ENCODE data around the gene AKT3. TPM values are rescaled to one million over a fixed set of nuclear protein-coding genes. Genes with fewer than 3 reads are reported as not detected.

The AKT3 gene
- total RNA-seq, 2 experiments from 2014 or later: 33.3 to 34.7 TPM

- Mint-ChIP-seq H3K27me3 (no peaks in the 10 kb centered on the region), H3K36me3 (peaks cover 37% of the 10 kb centered on the region), H3K9me3 (no peaks in the 10 kb centered on the region), H3K4me1 (ENCODE audit: low read depth) (peaks cover 2% of the 10 kb centered on the region), H3K27ac (no peak overlapping the region), H3K4me3 (no peak overlapping the region)
- ChIA-PET POLR2A (no interaction called here), CTCF (no interaction called here)
- intact Hi-C loops (cut with micrococcal nuclease): loop anchor here (10.0 kb wide), 1 partner anchor 237 kb away; no protein-coding TSS in a partner anchor
- DNase-seq: no peak
These were observed 342.3 kb downstream of the AKT3 start for GRCh38 chr1:243507672-243508302.

GRCh38 chr1:243507001-243507671 lies 342.9 kb downstream of the AKT3 start:
- no peak for DNase-seq
- Mint-ChIP-seq H3K36me3 (peaks cover 33% of the 10 kb centered on the region), H3K9me3 (no peaks in the 10 kb centered on the region), H3K4me3 (no peak overlapping the region), H3K27me3 (no peaks in the 10 kb centered on the region), H3K4me1 (ENCODE audit: low read depth) (peaks cover 2% of the 10 kb centered on the region), H3K27ac (no peak overlapping the region)
- intact Hi-C loops (cut with micrococcal nuclease): loop anchor here (10.0 kb wide), 1 partner anchor 238 kb away; no protein-coding TSS in a partner anchor
- CTCF ChIA-PET: no interaction called here
- POLR2A ChIA-PET: no interaction called here

- H3K4me3 Mint-ChIP-seq: no peak overlapping the region
- CTCF ChIA-PET: no interaction called here
- H3K27ac Mint-ChIP-seq: no peak overlapping the region
- DNase-seq: no peak
- H3K4me1 Mint-ChIP-seq (ENCODE audit: low read depth): peaks cover 2% of the 10 kb centered on the region
- POLR2A ChIA-PET: no interaction called here
- intact Hi-C loops (cut with micrococcal nuclease): loop anchor here (10.0 kb wide), 1 partner anchor 239 kb away; no protein-coding TSS in a partner anchor
- no peaks in the 10 kb centered on the region for H3K27me3 Mint-ChIP-seq
- peaks cover 26% of the 10 kb centered on the region for H3K36me3 Mint-ChIP-seq
- no peaks in the 10 kb centered on the region for H3K9me3 Mint-ChIP-seq
These were observed 343.9 kb downstream of the AKT3 start for GRCh38 chr1:243505986-243506689.

- Mint-ChIP-seq H3K9me3 (no peaks in the 10 kb centered on the region), H3K4me1 (ENCODE audit: low read depth) (no peaks in the 10 kb centered on the region), H3K36me3 (peaks cover 22% of the 10 kb centered on the region), H3K4me3 (no peak overlapping the region), H3K27me3 (no peaks in the 10 kb centered on the region), H3K27ac (no peak overlapping the region)
- ChIA-PET CTCF (interaction anchor here (1.4 kb wide), 1 partner anchor 159 kb away, joined by 4 read pairs; no protein-coding TSS in a partner anchor), POLR2A (no interaction called here)
- no peak for DNase-seq
- intact Hi-C loops (cut with micrococcal nuclease): loop anchor here (10.0 kb wide), 1 partner anchor 242 kb away; no protein-coding TSS in a partner anchor
These were observed 346.9 kb downstream of the AKT3 start for GRCh38 chr1:243503155-243503554.

- DNase-seq: no peak
- H3K4me3 Mint-ChIP-seq: no peak overlapping the region
- H3K9me3 Mint-ChIP-seq: no peaks in the 10 kb centered on the region
- ChIA-PET POLR2A (no interaction called here), CTCF (interaction anchor here (0.6 kb wide), 1 partner anchor 672 kb away, joined by 3 read pairs; no protein-coding TSS in a partner anchor)
- H3K27me3 Mint-ChIP-seq: no peaks in the 10 kb centered on the region
- intact Hi-C loops (cut with micrococcal nuclease): loop anchor here (10.0 kb wide), 1 partner anchor 244 kb away; no protein-coding TSS in a partner anchor
- no peaks in the 10 kb centered on the region for H3K4me1 Mint-ChIP-seq (ENCODE audit: low read depth)
- peaks cover 22% of the 10 kb centered on the region for H3K36me3 Mint-ChIP-seq
- H3K27ac Mint-ChIP-seq: no peak overlapping the region
These were observed 349.0 kb downstream of the AKT3 start for GRCh38 chr1:243501002-243501401.

GRCh38 chr1:243500512-243500911 lies 349.5 kb downstream of the AKT3 start:
- POLR2A ChIA-PET: no interaction called here
- Mint-ChIP-seq H3K27me3 (no peaks in the 10 kb centered on the region), H3K4me3 (no peak overlapping the region), H3K9me3 (no peaks in the 10 kb centered on the region), H3K4me1 (ENCODE audit: low read depth) (no peaks in the 10 kb centered on the region), H3K27ac (no peak overlapping the region), H3K36me3 (peaks cover 22% of the 10 kb centered on the region)
- no peak for DNase-seq
- CTCF ChIA-PET: interaction anchor here (0.6 kb wide), 1 partner anchor 672 kb away, joined by 3 read pairs; no protein-coding TSS in a partner anchor
- intact Hi-C loops (cut with micrococcal nuclease): loop anchor here (10.0 kb wide), 1 partner anchor 244 kb away; no protein-coding TSS in a partner anchor

GRCh38 chr1:243499711-243500110 lies 350.3 kb downstream of the AKT3 start:
- POLR2A ChIA-PET: no interaction called here
- H3K4me1 Mint-ChIP-seq (ENCODE audit: low read depth): no peaks in the 10 kb centered on the region
- peaks cover 17% of the 10 kb centered on the region for H3K36me3 Mint-ChIP-seq
- no peak overlapping the region for H3K4me3 Mint-ChIP-seq
- H3K9me3 Mint-ChIP-seq: no peaks in the 10 kb centered on the region
- DNase-seq: no peak
- H3K27ac Mint-ChIP-seq: no peak overlapping the region
- CTCF ChIA-PET: no interaction called here
- intact Hi-C loops (cut with micrococcal nuclease): loop anchor here (10.0 kb wide), 1 partner anchor 245 kb away; no protein-coding TSS in a partner anchor
- H3K27me3 Mint-ChIP-seq: no peaks in the 10 kb centered on the region

- H3K27me3 Mint-ChIP-seq: no peaks in the 10 kb centered on the region
- H3K27ac Mint-ChIP-seq: no peak overlapping the region
- intact Hi-C loops (cut with micrococcal nuclease): no loop called here
- DNase-seq: no peak
- H3K4me1 Mint-ChIP-seq (ENCODE audit: low read depth): no peaks in the 10 kb centered on the region
- H3K4me3 Mint-ChIP-seq: no peak overlapping the region
- CTCF ChIA-PET: no interaction called here
- H3K9me3 Mint-ChIP-seq: no peaks in the 10 kb centered on the region
- POLR2A ChIA-PET: no interaction called here
- H3K36me3 Mint-ChIP-seq: peaks cover 17% of the 10 kb centered on the region
These were observed 350.8 kb downstream of the AKT3 start for GRCh38 chr1:243499248-243499647.

- H3K36me3 Mint-ChIP-seq: peaks cover 9% of the 10 kb centered on the region
- intact Hi-C loops (cut with micrococcal nuclease): no loop called here
- H3K4me3 Mint-ChIP-seq: no peak overlapping the region
- H3K4me1 Mint-ChIP-seq (ENCODE audit: low read depth): no peaks in the 10 kb centered on the region
- no peak for DNase-seq
- no peaks in the 10 kb centered on the region for H3K9me3 Mint-ChIP-seq
- H3K27me3 Mint-ChIP-seq: no peaks in the 10 kb centered on the region
- POLR2A ChIA-PET: no interaction called here
- H3K27ac Mint-ChIP-seq: no peak overlapping the region
- CTCF ChIA-PET: no interaction called here
These were observed 351.9 kb downstream of the AKT3 start for GRCh38 chr1:243497939-243498681.

GRCh38 chr1:243496806-243497205 lies 353.2 kb downstream of the AKT3 start:
- H3K27ac Mint-ChIP-seq: no peak overlapping the region

GRCh38 chr1:243496187-243496646 lies 353.8 kb downstream of the AKT3 start:
- Mint-ChIP-seq H3K27ac (no peak overlapping the region), H3K4me1 (ENCODE audit: low read depth) (no peaks in the 10 kb centered on the region), H3K36me3 (peaks cover 6% of the 10 kb centered on the region), H3K4me3 (no peak overlapping the region), H3K27me3 (no peaks in the 10 kb centered on the region), H3K9me3 (no peaks in the 10 kb centered on the region)
- ChIA-PET POLR2A (no interaction called here), CTCF (no interaction called here)
- DNase-seq: no peak
- intact Hi-C loops (cut with micrococcal nuclease): no loop called here

More at GRCh38 chr1:243496806-243497205, 353.2 kb downstream of the AKT3 start:
- H3K27me3 Mint-ChIP-seq: no peaks in the 10 kb centered on the region
- H3K9me3 Mint-ChIP-seq: no peaks in the 10 kb centered on the region
- CTCF ChIA-PET: no interaction called here
- no peaks in the 10 kb centered on the region for H3K4me1 Mint-ChIP-seq (ENCODE audit: low read depth)
- no peak overlapping the region for H3K4me3 Mint-ChIP-seq
- intact Hi-C loops (cut with micrococcal nuclease): no loop called here
- DNase-seq: no peak
- POLR2A ChIA-PET: no interaction called here
- peaks cover 6% of the 10 kb centered on the region for H3K36me3 Mint-ChIP-seq
